Ishikawa (cell line): ENCODE measurements around the gene MEIG1.

Source experiments
- CEBPB ChIP-seq: IDR thresholded peaks from 2 replicates; pipeline ENCODE4 v1.6.1; 2012
- CREB1 ChIP-seq: IDR thresholded peaks from 2 replicates; pipeline ENCODE4 v1.6.1; 2012; ENCODE audit warnings: low read depth
- EGR1 ChIP-seq: IDR thresholded peaks from 2 replicates; pipeline ENCODE4 v1.6.1; 2012
- EP300 ChIP-seq: IDR thresholded peaks from 2 replicates; pipeline ENCODE4 v1.6.1; 2012; ENCODE audit warnings: borderline replicate concordance
- FOXM1 ChIP-seq: IDR thresholded peaks from 2 replicates; pipeline ENCODE4 v1.6.1; 2012; ENCODE audit warnings: low read depth, borderline replicate concordance
- MAX ChIP-seq: IDR thresholded peaks from 2 replicates; pipeline ENCODE4 v1.6.1; 2012
- NFIC ChIP-seq: IDR thresholded peaks from 2 replicates; pipeline ENCODE4 v1.6.1; 2012
- RAD21 ChIP-seq: IDR thresholded peaks from 2 replicates; pipeline ENCODE4 v1.6.1; 2012; ENCODE audit warnings: low read depth
- TAF1 ChIP-seq: IDR thresholded peaks from 2 replicates; pipeline ENCODE4 v1.6.1; 2012; ENCODE audit warnings: low read depth, mild to moderate bottlenecking
- TCF12 ChIP-seq: IDR thresholded peaks from 2 replicates; pipeline ENCODE4 v1.6.1; 2012; ENCODE audit warnings: low read depth
- TEAD4 ChIP-seq: IDR thresholded peaks from 2 replicates; pipeline ENCODE4 v1.6.1; 2012
- USF1 ChIP-seq: IDR thresholded peaks from 2 replicates; pipeline ENCODE4 v1.6.1; 2012
- YY1 ChIP-seq: IDR thresholded peaks from 2 replicates; pipeline ENCODE4 v1.6.1; 2012; ENCODE audit warnings: low read depth
- ZBTB7A ChIP-seq: IDR thresholded peaks from 2 replicates; pipeline ENCODE4 v1.6.1; 2012; ENCODE audit warnings: low read depth
- TF ChIP-seq, protein P1 (sequence below): IDR thresholded peaks from 2 replicates; pipeline ENCODE4 v1.6.1; 2012; ENCODE audit warnings: low read depth, mild to moderate bottlenecking

Gene MEIG1

DNA sequence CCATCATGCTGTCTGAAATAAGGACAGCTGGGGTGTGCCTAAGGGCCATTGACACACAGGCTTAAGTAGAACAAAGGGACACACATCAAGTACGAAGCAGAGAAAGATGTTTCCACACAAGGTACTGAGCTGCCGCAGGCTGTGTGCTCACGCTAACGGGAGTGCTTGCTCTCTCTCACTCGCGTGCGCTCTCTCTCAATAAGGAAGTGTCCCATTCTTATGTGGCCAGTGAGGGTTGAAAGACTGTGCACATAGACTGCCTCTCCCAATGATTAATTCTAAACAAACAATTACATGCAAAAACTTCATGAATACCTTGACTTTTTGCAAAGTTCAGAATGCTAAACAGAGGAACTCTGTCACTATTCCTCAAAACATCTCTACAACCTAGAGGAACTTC, 35.2 kb upstream of the MEIG1 start:
- TF ChIP-seq NFIC (no peak), CREB1 (no peak), FOXM1 (no peak), EGR1 (no peak), TCF12 (no peak), TEAD4 (no peak), USF1 (no peak)

- TF ChIP-seq CEBPB (no peak), ZBTB7A (no peak), TAF1 (no peak)
- TF ChIP-seq, protein P1, sequence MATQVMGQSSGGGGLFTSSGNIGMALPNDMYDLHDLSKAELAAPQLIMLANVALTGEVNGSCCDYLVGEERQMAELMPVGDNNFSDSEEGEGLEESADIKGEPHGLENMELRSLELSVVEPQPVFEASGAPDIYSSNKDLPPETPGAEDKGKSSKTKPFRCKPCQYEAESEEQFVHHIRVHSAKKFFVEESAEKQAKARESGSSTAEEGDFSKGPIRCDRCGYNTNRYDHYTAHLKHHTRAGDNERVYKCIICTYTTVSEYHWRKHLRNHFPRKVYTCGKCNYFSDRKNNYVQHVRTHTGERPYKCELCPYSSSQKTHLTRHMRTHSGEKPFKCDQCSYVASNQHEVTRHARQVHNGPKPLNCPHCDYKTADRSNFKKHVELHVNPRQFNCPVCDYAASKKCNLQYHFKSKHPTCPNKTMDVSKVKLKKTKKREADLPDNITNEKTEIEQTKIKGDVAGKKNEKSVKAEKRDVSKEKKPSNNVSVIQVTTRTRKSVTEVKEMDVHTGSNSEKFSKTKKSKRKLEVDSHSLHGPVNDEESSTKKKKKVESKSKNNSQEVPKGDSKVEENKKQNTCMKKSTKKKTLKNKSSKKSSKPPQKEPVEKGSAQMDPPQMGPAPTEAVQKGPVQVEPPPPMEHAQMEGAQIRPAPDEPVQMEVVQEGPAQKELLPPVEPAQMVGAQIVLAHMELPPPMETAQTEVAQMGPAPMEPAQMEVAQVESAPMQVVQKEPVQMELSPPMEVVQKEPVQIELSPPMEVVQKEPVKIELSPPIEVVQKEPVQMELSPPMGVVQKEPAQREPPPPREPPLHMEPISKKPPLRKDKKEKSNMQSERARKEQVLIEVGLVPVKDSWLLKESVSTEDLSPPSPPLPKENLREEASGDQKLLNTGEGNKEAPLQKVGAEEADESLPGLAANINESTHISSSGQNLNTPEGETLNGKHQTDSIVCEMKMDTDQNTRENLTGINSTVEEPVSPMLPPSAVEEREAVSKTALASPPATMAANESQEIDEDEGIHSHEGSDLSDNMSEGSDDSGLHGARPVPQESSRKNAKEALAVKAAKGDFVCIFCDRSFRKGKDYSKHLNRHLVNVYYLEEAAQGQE = no peak
Observed at GRCh38 chr10:14925268-14925667, 33.9 kb upstream of the MEIG1 start.

- TF ChIP-seq YY1 (no peak), EP300 (no peak), CEBPB (no peak), CREB1 (no peak), ZBTB7A (no peak), USF1 (no peak), TCF12 (no peak)
Observed at GRCh38 chr10:14926061-14926470, 33.1 kb upstream of the MEIG1 start.

DNA sequence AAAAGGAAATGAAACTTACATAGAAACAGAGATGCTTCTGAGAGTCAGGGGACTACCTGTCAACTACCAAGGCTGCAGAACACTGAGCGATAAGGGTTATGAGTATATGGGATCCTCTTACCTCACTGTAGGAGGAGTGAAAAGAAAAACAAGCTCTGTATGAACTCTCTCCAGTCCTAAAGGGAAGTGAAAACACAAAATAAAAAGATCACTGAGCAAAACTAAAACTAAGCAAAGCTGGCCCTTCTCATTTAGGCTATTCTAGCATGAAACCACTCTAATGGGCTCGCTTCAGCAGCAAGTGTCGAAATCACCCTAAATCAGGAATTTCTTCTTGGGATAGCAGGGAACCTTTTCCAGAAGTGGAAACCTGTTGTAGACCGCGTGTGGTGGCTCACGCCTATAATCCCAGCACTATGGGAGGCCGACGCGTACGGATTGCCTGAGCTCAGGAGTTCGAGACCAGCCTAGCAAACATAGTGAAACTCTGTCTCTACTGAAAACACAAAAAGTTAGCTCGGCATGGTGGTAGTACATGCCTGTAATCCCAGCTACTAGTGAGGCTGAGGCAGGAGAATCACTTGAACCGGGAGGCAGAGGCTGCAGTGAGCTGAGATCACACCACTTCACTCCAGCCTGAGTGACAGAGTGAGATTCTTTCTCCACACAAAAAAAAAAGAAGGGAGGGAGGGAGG, 32.3 kb upstream of the MEIG1 start:
- no peak for TF ChIP-seq NFIC
- TF ChIP-seq FOXM1 = no peak
- no peak for TF ChIP-seq CEBPB
- no peak for TF ChIP-seq RAD21
- no peak for TF ChIP-seq TCF12
- TF ChIP-seq EGR1 = no peak
- no peak for TF ChIP-seq ZBTB7A
- TF ChIP-seq CREB1 = no peak
- TF ChIP-seq, protein P1 = no peak
- TF ChIP-seq MAX = no peak
- no peak for TF ChIP-seq TEAD4
- TF ChIP-seq EP300 = no peak
- no peak for TF ChIP-seq TAF1
- TF ChIP-seq USF1 = no peak
- TF ChIP-seq YY1 = no peak

DNA sequence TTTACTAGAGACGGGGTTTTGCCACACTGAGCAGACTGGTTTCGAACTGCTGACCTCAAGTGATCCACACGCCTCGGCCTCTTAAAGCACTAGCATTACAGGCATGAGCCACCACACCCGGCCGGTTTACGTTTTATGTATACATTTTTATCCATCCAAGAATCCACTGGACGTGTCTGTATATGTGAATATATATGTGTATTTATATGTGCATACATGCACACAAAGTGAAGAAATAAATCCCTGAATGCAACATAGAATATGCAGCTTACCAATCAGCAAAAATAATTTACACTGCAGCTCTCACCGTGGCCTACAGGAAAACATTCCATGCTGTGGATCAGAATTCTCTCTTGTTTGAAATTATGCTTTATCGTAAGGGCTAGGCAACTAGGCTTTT, 28.6 kb upstream of the MEIG1 start:
- TF ChIP-seq TEAD4 (no peak), EP300 (no peak), MAX (no peak), FOXM1 (no peak), CEBPB (no peak), TAF1 (no peak), EGR1 (no peak), CREB1 (no peak), ZBTB7A (no peak), TCF12 (no peak), RAD21 (no peak), NFIC (no peak), USF1 (no peak), YY1 (no peak)
- TF ChIP-seq, protein P1 = no peak
